ENCODE measurements around the gene SPAG8. TPM values are rescaled to one million over a fixed set of nuclear protein-coding genes. Genes with fewer than 3 reads are reported as not detected.

Gene SPAG8
- total RNA-seq, 2 donors from 2014 or later, result 0.58 to 0.82 TPM

DNA sequence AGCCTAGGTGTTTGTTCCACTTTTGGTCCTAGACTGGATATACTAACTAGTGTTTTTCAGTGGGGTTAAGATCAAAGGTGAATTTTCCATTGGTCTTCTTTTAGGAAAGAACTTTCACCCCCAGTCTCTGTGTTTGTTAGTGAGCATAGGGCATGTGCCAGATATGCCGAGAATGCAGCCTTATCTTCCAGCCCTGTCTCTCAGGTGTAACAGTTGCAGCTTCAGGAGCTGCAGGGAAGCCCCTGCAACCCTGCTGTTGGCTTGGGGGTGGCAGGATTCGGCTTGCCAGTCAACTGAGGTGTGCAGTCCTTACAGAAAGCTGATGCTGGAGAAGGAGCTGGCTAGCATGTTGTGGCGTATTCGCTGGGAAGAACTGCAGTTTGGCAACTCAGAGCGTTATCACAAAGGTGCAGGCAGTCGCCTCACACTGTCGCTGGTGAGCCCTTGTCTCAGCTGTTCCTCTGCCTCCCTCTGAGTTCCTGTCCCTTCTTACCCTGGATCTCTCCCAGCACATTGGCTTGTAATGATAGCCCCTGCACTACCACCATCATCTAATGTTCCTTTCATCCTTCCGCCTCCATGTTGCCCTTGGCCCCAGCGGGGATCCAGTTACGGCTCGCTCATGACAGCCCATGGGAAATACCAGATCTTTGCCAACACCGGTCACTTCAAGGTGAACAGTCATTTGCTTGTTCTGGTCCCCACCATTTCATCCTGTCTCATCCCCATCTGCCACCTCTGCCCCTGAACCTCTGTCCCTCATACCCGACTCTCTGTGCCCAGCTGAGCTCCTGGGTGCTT lies 10.5 kb downstream of the SPAG8 start:
- H3K27me3 ChIP-seq, result no peaks in the 10 kb centered on the region
- no peak overlapping the region for H3K4me3 ChIP-seq
- H3K9ac ChIP-seq (ENCODE audit: low read depth in 2 of 2, low read length in 2 of 2), result no peak overlapping the region
- no peak for DNase-seq
- TF ChIP-seq, protein P1, sequence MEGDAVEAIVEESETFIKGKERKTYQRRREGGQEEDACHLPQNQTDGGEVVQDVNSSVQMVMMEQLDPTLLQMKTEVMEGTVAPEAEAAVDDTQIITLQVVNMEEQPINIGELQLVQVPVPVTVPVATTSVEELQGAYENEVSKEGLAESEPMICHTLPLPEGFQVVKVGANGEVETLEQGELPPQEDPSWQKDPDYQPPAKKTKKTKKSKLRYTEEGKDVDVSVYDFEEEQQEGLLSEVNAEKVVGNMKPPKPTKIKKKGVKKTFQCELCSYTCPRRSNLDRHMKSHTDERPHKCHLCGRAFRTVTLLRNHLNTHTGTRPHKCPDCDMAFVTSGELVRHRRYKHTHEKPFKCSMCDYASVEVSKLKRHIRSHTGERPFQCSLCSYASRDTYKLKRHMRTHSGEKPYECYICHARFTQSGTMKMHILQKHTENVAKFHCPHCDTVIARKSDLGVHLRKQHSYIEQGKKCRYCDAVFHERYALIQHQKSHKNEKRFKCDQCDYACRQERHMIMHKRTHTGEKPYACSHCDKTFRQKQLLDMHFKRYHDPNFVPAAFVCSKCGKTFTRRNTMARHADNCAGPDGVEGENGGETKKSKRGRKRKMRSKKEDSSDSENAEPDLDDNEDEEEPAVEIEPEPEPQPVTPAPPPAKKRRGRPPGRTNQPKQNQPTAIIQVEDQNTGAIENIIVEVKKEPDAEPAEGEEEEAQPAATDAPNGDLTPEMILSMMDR (IDR thresholded peaks at IDR 0.05), result no peak
- H3K9me3 ChIP-seq, result no peaks in the 10 kb centered on the region
- H3K4me1 ChIP-seq, result no peaks in the 10 kb centered on the region
- no peak overlapping the region for H3K27ac ChIP-seq
- intact Hi-C loops (cut with DNase I), result no loop called here
- peaks cover 7% of the 10 kb centered on the region for H3K36me3 ChIP-seq

DNA sequence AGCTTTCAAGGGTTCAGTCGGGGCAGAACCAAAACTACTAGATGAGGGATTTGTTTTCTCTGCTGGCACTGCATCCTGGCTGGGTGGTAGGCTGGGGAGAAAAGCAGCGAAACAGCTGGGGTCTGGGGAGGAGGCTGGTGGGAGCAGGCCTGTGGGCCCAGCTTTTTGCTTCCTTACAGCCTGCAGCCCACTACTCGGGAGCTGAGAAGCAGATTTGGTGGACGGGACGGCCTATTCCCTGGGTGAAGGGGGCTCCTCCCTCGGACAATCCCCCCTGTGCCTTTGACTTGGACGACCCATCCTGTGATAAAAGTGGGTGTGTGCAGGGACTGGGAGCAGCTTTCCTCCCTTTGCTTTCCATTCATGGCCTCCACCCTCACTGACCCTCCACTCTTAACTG lies 11.5 kb downstream of the SPAG8 start:
- intact Hi-C loops (cut with DNase I), result no loop called here

DNA sequence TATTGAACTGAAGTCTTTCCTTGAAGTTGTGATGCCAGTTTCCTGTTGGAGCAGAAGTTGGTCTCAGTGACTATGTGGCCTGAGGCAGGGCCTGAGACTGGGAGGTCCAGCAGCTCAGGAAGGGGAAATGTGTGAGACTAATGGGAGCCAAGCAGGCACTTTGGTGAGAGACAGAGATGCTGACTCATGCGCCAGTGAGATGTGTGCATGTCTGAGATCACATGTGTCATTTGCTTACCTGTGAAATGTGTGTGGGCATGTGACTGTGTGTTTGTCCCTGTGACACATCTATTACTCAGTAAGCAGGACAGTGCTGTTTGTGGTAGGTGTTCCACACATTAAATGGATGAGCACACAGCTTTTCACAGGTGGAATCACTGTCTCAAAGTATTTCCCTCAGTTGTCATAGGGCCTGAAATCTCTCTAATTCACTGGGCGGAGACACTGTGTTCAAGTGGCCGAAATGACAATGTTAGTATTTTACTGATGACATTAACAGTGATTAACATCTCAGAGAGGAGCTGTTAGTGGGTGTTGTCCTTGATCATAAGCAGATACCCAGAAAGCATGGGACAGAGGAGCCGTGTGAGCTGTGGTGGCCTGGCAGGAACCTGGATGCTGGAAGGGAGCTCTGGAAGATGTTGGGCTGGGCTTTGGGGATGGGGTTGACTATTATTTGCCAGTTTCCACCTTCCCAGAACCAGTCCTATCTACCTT lies 13.2 kb downstream of the SPAG8 start:
- Histone ChIP-seq H3K27ac (no peak overlapping the region), H3K9me3 (no peaks in the 10 kb centered on the region), H3K27me3 (no peaks in the 10 kb centered on the region), H3K4me3 (no peak overlapping the region), H3K36me3 (no peaks in the 10 kb centered on the region), H3K4me1 (no peaks in the 10 kb centered on the region), H3K9ac (ENCODE audit: low read depth in 2 of 2, low read length in 2 of 2) (no peak overlapping the region)
- TF ChIP-seq, protein P1 (IDR thresholded peaks at IDR 0.05), result no peak
- intact Hi-C loops (cut with DNase I), result no loop called here
- no peak for DNase-seq

More for the DNA sequence above, 11.5 kb downstream of the SPAG8 start:
- no peak for DNase-seq
- Histone ChIP-seq H3K9ac (ENCODE audit: low read depth in 2 of 2, low read length in 2 of 2) (no peak overlapping the region), H3K36me3 (peaks cover 2% of the 10 kb centered on the region), H3K4me3 (no peak overlapping the region), H3K9me3 (no peaks in the 10 kb centered on the region), H3K27me3 (no peaks in the 10 kb centered on the region), H3K4me1 (no peaks in the 10 kb centered on the region), H3K27ac (no peak overlapping the region)
- TF ChIP-seq, protein P1 (IDR thresholded peaks at IDR 0.05), result no peak

DNA sequence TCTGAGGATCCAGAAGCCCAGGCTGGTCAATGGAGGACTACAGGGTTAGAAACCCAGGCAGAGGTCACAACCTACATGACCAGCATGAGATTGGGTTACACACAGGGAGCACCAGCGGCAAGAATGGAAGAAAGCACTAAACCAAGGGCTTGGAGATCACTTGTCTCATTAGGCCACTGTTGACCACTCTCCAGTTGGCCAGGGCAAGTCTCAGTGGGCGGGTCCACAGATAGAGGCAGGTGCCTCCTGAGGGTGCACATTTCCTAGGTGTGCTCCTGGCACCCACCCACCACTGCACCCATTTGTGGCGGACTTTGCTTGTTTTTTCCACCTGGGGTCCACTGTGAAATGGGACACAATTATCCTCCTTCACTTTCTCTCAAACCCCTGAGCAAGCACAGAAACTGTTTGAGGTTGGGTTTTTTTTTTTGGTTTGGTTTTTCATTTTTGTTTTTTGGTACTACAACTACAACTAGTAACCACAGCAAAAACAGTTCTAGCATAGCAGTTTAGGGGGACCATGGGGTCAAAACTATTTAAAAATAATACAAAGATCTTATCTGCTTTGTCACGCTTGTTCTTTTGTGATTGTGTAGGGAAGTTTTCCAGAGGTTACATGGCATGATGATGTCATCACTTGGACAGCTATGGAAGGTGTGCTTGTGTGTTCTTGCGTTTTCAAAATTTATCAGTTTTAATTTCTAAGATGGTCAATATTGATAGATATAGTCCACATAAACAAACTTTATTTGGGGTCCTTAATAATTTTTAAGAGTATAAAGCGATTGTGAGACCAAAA lies 14.6 kb downstream of the SPAG8 start:
- Histone ChIP-seq H3K27ac (no peak overlapping the region), H3K4me3 (no peak overlapping the region), H3K36me3 (no peaks in the 10 kb centered on the region), H3K27me3 (no peaks in the 10 kb centered on the region), H3K9me3 (no peaks in the 10 kb centered on the region), H3K4me1 (no peaks in the 10 kb centered on the region), H3K9ac (ENCODE audit: low read depth in 2 of 2, low read length in 2 of 2) (no peak overlapping the region)
- intact Hi-C loops (cut with DNase I), result no loop called here
- TF ChIP-seq, protein P1 (IDR thresholded peaks at IDR 0.05), result no peak
- no peak for DNase-seq

DNA sequence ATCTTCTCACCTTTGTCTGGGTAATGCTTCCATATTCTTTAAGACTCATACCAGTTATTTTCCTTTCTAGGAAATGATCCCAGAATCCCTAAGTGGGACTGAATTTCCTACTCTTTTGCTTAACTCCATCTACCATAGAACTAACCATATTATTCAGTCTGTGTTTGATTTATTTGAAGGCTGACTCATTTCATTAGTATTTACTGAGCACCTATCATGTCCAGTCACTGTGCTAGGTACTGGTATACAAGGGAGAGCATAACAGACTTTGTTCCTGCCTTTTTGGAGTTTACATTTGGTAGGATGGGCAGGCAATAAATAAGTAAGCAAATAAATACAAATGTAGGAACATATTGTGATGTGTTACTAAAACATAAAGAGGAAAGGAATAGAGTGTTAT lies 16.4 kb downstream of the SPAG8 start:
- Histone ChIP-seq H3K27me3 (no peaks in the 10 kb centered on the region), H3K9ac (ENCODE audit: low read depth in 2 of 2, low read length in 2 of 2) (no peak overlapping the region), H3K27ac (no peak overlapping the region), H3K4me1 (no peaks in the 10 kb centered on the region), H3K9me3 (no peaks in the 10 kb centered on the region), H3K36me3 (no peaks in the 10 kb centered on the region), H3K4me3 (no peak overlapping the region)
- intact Hi-C loops (cut with DNase I), result no loop called here
- TF ChIP-seq, protein P1 (IDR thresholded peaks at IDR 0.05), result no peak
- DNase-seq, result no peak
